ENCODE results near the gene DOCK2. TPM values are rescaled to one million over a fixed set of nuclear protein-coding genes. Genes with fewer than 3 reads are reported as not detected.

Gene DOCK2
- total and polyA plus RNA-seq, 2 donors (not counting 1 experiment from before 2014, with no cell fraction given): 1.1 to 8.9 TPM

GRCh38 chr5:169836835-169837536 is 199.9 kb downstream of the DOCK2 start:
- Histone ChIP-seq H3K4me1 (ENCODE audit: control insufficient read depth, extremely low read depth, insufficient read depth, low read length) (no peaks in the 10 kb centered on the region), H3K4me3 (replicated peaks in 1 of 4; ENCODE audit: control extremely low read depth in 1 of 4, insufficient read depth in 1 of 4, low read depth in 3 of 4, low read length in 4 of 4) (no peak overlapping the region), H3K27ac (ENCODE audit: insufficient read depth, low read length) (no peak overlapping the region), H3K27me3 (ENCODE audit: control insufficient read depth, insufficient read depth, low read length) (no peaks in the 10 kb centered on the region), H3K9me3 (ENCODE audit: control insufficient read depth, insufficient read depth, low read depth, low read length) (no peaks in the 10 kb centered on the region), H3K79me2 (ENCODE audit: control insufficient read depth, insufficient read depth, low read length) (no peaks in the 10 kb centered on the region), H3K36me3 (ENCODE audit: control insufficient read depth, insufficient read depth, low read length) (no peaks in the 10 kb centered on the region), H3K4me2 (ENCODE audit: extremely low read depth, insufficient read depth, low read length) (no peak overlapping the region), H2AFZ (ENCODE audit: low read length) (no peak overlapping the region), H3K9ac (ENCODE audit: insufficient read depth, low read length) (no peak overlapping the region), H4K20me1 (ENCODE audit: control insufficient read depth, extremely low read depth, insufficient read depth, low read length) (no peaks in the 10 kb centered on the region)
- no peak for DNase-seq (ENCODE audit: low read depth in 2 of 2)
- no peak for TF ChIP-seq CTCF (conservative IDR thresholded peaks at IDR 0.05 in 1 of 2, IDR thresholded peaks at IDR 0.05 in 1 of 2; ENCODE audit: low read depth in 1 of 2, low read length in 2 of 2)
- TF ChIP-seq EZH2 (IDR thresholded peaks at IDR 0.05; ENCODE audit: low read length, missing control alignments): no peak

- no peak for TF ChIP-seq EZH2 (IDR thresholded peaks at IDR 0.05; ENCODE audit: low read length, missing control alignments)
- no peak for TF ChIP-seq CTCF (conservative IDR thresholded peaks at IDR 0.05 in 1 of 2, IDR thresholded peaks at IDR 0.05 in 1 of 2; ENCODE audit: low read depth in 1 of 2, low read length in 2 of 2)
- DNase-seq (ENCODE audit: low read depth in 2 of 2): peak in 1 of 2 donors; percentile 23
- Histone ChIP-seq H3K9me3 (ENCODE audit: control insufficient read depth, insufficient read depth, low read depth, low read length) (no peaks in the 10 kb centered on the region), H3K79me2 (ENCODE audit: control insufficient read depth, insufficient read depth, low read length) (no peaks in the 10 kb centered on the region), H4K20me1 (ENCODE audit: control insufficient read depth, extremely low read depth, insufficient read depth, low read length) (no peaks in the 10 kb centered on the region), H2AFZ (ENCODE audit: low read length) (no peak overlapping the region), H3K4me1 (ENCODE audit: control insufficient read depth, extremely low read depth, insufficient read depth, low read length) (no peaks in the 10 kb centered on the region), H3K27ac (ENCODE audit: insufficient read depth, low read length) (no peak overlapping the region), H3K36me3 (ENCODE audit: control insufficient read depth, insufficient read depth, low read length) (no peaks in the 10 kb centered on the region), H3K9ac (ENCODE audit: insufficient read depth, low read length) (no peak overlapping the region), H3K27me3 (ENCODE audit: control insufficient read depth, insufficient read depth, low read length) (no peaks in the 10 kb centered on the region), H3K4me2 (ENCODE audit: extremely low read depth, insufficient read depth, low read length) (no peak overlapping the region), H3K4me3 (replicated peaks in 1 of 4; ENCODE audit: control extremely low read depth in 1 of 4, insufficient read depth in 1 of 4, low read depth in 3 of 4, low read length in 4 of 4) (no peak overlapping the region)
Measured at GRCh38 chr5:169837686-169838085, 200.6 kb downstream of the DOCK2 start.

GRCh38 chr5:169838688-169839087 is 201.6 kb downstream of the DOCK2 start:
- H3K4me2 ChIP-seq (ENCODE audit: extremely low read depth, insufficient read depth, low read length): no peak overlapping the region

More at GRCh38 chr5:169838688-169839087, 201.6 kb downstream of the DOCK2 start:
- Histone ChIP-seq H3K9me3 (ENCODE audit: control insufficient read depth, insufficient read depth, low read depth, low read length) (no peaks in the 10 kb centered on the region), H3K36me3 (ENCODE audit: control insufficient read depth, insufficient read depth, low read length) (no peaks in the 10 kb centered on the region), H2AFZ (ENCODE audit: low read length) (no peak overlapping the region), H3K9ac (ENCODE audit: insufficient read depth, low read length) (no peak overlapping the region), H3K27ac (ENCODE audit: insufficient read depth, low read length) (no peak overlapping the region), H3K4me3 (replicated peaks in 1 of 4; ENCODE audit: control extremely low read depth in 1 of 4, insufficient read depth in 1 of 4, low read depth in 3 of 4, low read length in 4 of 4) (no peak overlapping the region), H3K4me1 (ENCODE audit: control insufficient read depth, extremely low read depth, insufficient read depth, low read length) (no peaks in the 10 kb centered on the region), H3K27me3 (ENCODE audit: control insufficient read depth, insufficient read depth, low read length) (no peaks in the 10 kb centered on the region), H4K20me1 (ENCODE audit: control insufficient read depth, extremely low read depth, insufficient read depth, low read length) (no peaks in the 10 kb centered on the region), H3K79me2 (ENCODE audit: control insufficient read depth, insufficient read depth, low read length) (no peaks in the 10 kb centered on the region)
- DNase-seq (ENCODE audit: low read depth in 2 of 2): no peak
- TF ChIP-seq EZH2 (IDR thresholded peaks at IDR 0.05; ENCODE audit: low read length, missing control alignments): no peak
- no peak for TF ChIP-seq CTCF (conservative IDR thresholded peaks at IDR 0.05 in 1 of 2, IDR thresholded peaks at IDR 0.05 in 1 of 2; ENCODE audit: low read depth in 1 of 2, low read length in 2 of 2)

Data from fibroblast of lung (primary cell).